Liver (tissue), 9 donors: ENCODE results near the gene RTN4RL1. TPM values are rescaled to one million over a fixed set of nuclear protein-coding genes. Genes with fewer than 3 reads are reported as not detected.

Experiments used
- DNase-seq: peaks from one replicate; pipeline ENCODE4 v3.0.0-alpha.2; 2017; ENCODE audit warnings: low spot score
- H3K27ac ChIP-seq, 2 donors: one replicate each; pipeline ENCODE4 v1.7.0; 2013; ENCODE audit warnings: inconsistent platforms in 2 of 2, low read length in 2 of 2, control low read depth in 1 of 2, low read depth in 1 of 2, mild to moderate bottlenecking in 1 of 2
- H3K27me3 ChIP-seq, 4 donors: one replicate each; pipeline versions ENCODE4 v1.6.1 to v1.7.0; 2013; ENCODE audit warnings: low read length in 3 of 4, inconsistent platforms in 1 of 4, mild to moderate bottlenecking in 1 of 4, moderate library complexity in 1 of 4; ENCODE audit not compliant: control insufficient read depth in 4 of 4, insufficient read depth in 4 of 4
- H3K36me3 ChIP-seq, 4 donors: one replicate each; pipeline versions ENCODE4 v1.6.1 to v1.7.0; 2013; ENCODE audit warnings: low read length in 3 of 4, mild to moderate bottlenecking in 3 of 4, low read depth in 1 of 4, moderate library complexity in 1 of 4; ENCODE audit not compliant: control insufficient read depth in 4 of 4, insufficient read depth in 3 of 4
- H3K4me1 ChIP-seq, 4 donors: one replicate each; pipeline versions ENCODE4 v1.6.1 to v1.7.0; 2013; ENCODE audit warnings: low read length in 3 of 4, mild to moderate bottlenecking in 3 of 4, moderate library complexity in 1 of 4; ENCODE audit not compliant: control insufficient read depth in 4 of 4, insufficient read depth in 4 of 4
- H3K4me3 ChIP-seq, 3 donors: one replicate each; pipeline versions ENCODE4 v1.6.1 to v1.7.0; 2013; ENCODE audit warnings: low read length in 3 of 3, control low read depth in 1 of 3, low read depth in 1 of 3, mild to moderate bottlenecking in 1 of 3
- H3K9ac ChIP-seq, 2 donors: one replicate each; pipeline ENCODE4 v1.7.0; 2013; ENCODE audit warnings: low read length in 2 of 2, mild to moderate bottlenecking in 2 of 2, moderate library complexity in 2 of 2, control low read depth in 1 of 2, low read depth in 1 of 2
- H3K9me3 ChIP-seq, 4 donors: one replicate each; pipeline versions ENCODE4 v1.6.1 to v1.7.0; 2013; ENCODE audit warnings: low read length in 3 of 4; ENCODE audit not compliant: control insufficient read depth in 4 of 4
- CTCF ChIP-seq: fragments of 150-350 bp; IDR thresholded peaks from 2 replicates; pipeline ENCODE4 v1.5.1; 2017; ENCODE audit warnings: improper control_type of control experiment, low read depth, low read length; ENCODE audit not compliant: missing input control
- EGR1 ChIP-seq, 2 donors: IDR thresholded peaks; 2 replicates each; pipeline ENCODE4 v1.6.1; 2016 to 2018; ENCODE audit warnings: antibody characterized with exemption in 2 of 2, low read depth in 2 of 2
- HNF4A ChIP-seq, 2 donors: conservative IDR thresholded peaks; 2 replicates each; pipeline ENCODE4 v1.6.1; 2016; ENCODE audit warnings: antibody characterized with exemption in 2 of 2, mild to moderate bottlenecking in 2 of 2
- TAF1 ChIP-seq: conservative IDR thresholded peaks from 2 replicates; pipeline ENCODE4 v1.6.1; 2016; ENCODE audit warnings: antibody characterized with exemption, mild to moderate bottlenecking
- WGBS: extraction: QIAGEN DNeasy Blood & Tissue Kit; methylation state at CpG from one replicate; pipeline ENCODE4 v1.1.7; 2013; 5-methylcytosine and 5-hydroxymethylcytosine counted together
- polyA plus RNA-seq, 2 donors: library from polyadenylated mRNA; stranded (reverse) in 1 of 2; unstranded in 1 of 2; fragments of 200-250 nt in 1 of 2; fragments of >200 nt in 1 of 2; fragmentation: Nextera tagmentation in 1 of 2; extraction: Ambion mirVana in 1 of 2; gene quantifications; one replicate each; pipeline versions ENCODE4 v1.2.1 to v1.2.3, GENCODE V29; 2013 to 2015
- total RNA-seq, 2 donors: library from RNA; depleted of rRNA; stranded (reverse); fragments of >200 nt; gene quantifications; one replicate each; pipeline ENCODE4 v1.2.3, GENCODE V29; 2014
- TF ChIP-seq, protein P1 (sequence below): IDR thresholded peaks from 2 replicates; pipeline ENCODE4 v1.6.1; 2016; ENCODE audit warnings: antibody characterized with exemption, mild to moderate bottlenecking
- TF ChIP-seq, protein P2 (sequence below): IDR thresholded peaks from 2 replicates; pipeline ENCODE4 v1.6.1; 2016; ENCODE audit warnings: antibody characterized with exemption
- TF ChIP-seq, protein P3 (sequence below): IDR thresholded peaks from 2 replicates; pipeline ENCODE4 v1.6.1; 2016; ENCODE audit warnings: antibody characterized with exemption
- donor health status: healthy.
- donor health status: healthy.
- donor health status: healthy.
- donor health status: healthy.
- donor health status: healthy.

The RTN4RL1 gene
- total and polyA plus RNA-seq, 4 donors = 0.04 to 5.4 (median 1.2) TPM

DNA sequence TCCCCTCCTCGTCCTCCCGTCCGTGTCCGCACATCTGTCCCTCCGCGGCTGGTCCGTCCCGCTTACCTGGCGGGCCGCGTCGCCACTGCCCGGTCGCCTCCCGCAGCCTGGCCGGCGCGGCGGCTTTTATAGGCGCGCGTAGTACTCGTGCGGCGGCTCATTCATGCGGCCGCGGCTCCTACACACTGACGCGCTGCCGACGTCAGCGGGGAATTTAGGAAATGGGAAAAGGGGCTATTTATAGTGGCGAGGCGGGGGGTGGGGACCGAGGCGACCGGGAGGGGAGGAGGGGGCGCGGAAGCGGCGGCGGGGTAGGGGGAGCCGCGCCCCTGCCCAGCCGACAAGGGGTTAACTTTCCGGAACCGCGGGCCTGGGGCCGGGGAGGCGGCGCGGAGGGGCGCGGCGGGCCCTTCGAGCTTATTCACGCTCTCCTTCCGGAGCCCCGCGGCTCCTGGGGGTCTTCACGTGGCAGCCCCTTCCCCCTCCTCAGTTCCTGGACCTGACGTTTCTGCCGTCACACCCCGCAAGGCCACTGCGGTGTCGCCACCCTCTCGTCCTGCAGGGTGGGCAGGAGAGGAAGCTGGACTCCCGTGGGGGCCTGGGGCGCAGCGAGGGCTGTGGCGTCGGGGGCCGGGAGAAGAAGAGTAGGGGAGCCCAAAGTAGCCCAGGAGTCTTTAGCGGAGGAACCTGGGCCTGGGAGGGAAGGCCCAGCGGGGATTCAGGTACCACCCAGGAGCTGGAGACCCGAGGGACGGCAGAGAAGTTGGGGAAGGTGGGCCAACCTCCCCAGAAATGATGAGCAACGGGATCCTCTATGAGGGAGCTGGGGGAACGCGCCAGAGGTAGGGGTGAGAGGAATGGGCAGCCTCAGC, 26.2 kb upstream of the RTN4RL1 start:
- WGBS = 8% methylated on average over 81 of the region's 81 CpGs
- H3K4me1 ChIP-seq = peaks cover 8 to 27% (median 21%) of the 10 kb centered on the region in 4 donors
- DNase-seq = no peak

More for the DNA sequence above, 26.2 kb upstream of the RTN4RL1 start:
- no peak overlapping the region for H3K9ac ChIP-seq
- no peak overlapping the region for H3K27ac ChIP-seq
- no peaks in the 10 kb centered on the region for H3K36me3 ChIP-seq
- H3K9me3 ChIP-seq = no peaks in the 10 kb centered on the region
- peaks cover 0 to 2% (median 0%) of the 10 kb centered on the region in 4 donors for H3K27me3 ChIP-seq
- TF ChIP-seq, protein P1, sequence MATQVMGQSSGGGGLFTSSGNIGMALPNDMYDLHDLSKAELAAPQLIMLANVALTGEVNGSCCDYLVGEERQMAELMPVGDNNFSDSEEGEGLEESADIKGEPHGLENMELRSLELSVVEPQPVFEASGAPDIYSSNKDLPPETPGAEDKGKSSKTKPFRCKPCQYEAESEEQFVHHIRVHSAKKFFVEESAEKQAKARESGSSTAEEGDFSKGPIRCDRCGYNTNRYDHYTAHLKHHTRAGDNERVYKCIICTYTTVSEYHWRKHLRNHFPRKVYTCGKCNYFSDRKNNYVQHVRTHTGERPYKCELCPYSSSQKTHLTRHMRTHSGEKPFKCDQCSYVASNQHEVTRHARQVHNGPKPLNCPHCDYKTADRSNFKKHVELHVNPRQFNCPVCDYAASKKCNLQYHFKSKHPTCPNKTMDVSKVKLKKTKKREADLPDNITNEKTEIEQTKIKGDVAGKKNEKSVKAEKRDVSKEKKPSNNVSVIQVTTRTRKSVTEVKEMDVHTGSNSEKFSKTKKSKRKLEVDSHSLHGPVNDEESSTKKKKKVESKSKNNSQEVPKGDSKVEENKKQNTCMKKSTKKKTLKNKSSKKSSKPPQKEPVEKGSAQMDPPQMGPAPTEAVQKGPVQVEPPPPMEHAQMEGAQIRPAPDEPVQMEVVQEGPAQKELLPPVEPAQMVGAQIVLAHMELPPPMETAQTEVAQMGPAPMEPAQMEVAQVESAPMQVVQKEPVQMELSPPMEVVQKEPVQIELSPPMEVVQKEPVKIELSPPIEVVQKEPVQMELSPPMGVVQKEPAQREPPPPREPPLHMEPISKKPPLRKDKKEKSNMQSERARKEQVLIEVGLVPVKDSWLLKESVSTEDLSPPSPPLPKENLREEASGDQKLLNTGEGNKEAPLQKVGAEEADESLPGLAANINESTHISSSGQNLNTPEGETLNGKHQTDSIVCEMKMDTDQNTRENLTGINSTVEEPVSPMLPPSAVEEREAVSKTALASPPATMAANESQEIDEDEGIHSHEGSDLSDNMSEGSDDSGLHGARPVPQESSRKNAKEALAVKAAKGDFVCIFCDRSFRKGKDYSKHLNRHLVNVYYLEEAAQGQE = no peak
- no peak for TF ChIP-seq HNF4A (conservative IDR thresholded peaks at IDR 0.05)
- no peak for TF ChIP-seq EGR1 (IDR thresholded peaks at IDR 0.05; ENCODE audit: low read depth in 2 of 2)
- TF ChIP-seq, protein P2, sequence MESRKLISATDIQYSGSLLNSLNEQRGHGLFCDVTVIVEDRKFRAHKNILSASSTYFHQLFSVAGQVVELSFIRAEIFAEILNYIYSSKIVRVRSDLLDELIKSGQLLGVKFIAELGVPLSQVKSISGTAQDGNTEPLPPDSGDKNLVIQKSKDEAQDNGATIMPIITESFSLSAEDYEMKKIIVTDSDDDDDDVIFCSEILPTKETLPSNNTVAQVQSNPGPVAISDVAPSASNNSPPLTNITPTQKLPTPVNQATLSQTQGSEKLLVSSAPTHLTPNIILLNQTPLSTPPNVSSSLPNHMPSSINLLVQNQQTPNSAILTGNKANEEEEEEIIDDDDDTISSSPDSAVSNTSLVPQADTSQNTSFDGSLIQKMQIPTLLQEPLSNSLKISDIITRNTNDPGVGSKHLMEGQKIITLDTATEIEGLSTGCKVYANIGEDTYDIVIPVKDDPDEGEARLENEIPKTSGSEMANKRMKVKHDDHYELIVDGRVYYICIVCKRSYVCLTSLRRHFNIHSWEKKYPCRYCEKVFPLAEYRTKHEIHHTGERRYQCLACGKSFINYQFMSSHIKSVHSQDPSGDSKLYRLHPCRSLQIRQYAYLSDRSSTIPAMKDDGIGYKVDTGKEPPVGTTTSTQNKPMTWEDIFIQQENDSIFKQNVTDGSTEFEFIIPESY = no peak
- no peak for TF ChIP-seq TAF1
- TF ChIP-seq, protein P3, sequence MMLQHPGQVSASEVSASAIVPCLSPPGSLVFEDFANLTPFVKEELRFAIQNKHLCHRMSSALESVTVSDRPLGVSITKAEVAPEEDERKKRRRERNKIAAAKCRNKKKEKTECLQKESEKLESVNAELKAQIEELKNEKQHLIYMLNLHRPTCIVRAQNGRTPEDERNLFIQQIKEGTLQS = no peak
- TF ChIP-seq CTCF = no peak
- H3K4me3 ChIP-seq = peak overlapping the region in 1 of 3 donors; percentile 77
